SU-DHL-6 (cell line): ENCODE measurements around the gene GFRA4.

ENCODE experiments used
- EZH2phosphoT487 ChIP-seq: fragments of 200-600 bp; sonication (generic), shearing (Covaris generic); conservative IDR thresholded peaks from 2 replicates; pipeline ENCODE4 v1.6.1; 2018; ENCODE audit warnings: mild to moderate bottlenecking, antibody characterized with exemption, low read length, moderate library complexity, mixed read lengths
- TF ChIP-seq, protein P1 (sequence below): fragments of 200-600 bp; sonication (generic); IDR thresholded peaks from one replicate; pipeline ENCODE4 v1.5.1; 2017; ENCODE audit warnings: antibody characterized with exemption, mild to moderate bottlenecking, low read length, moderate library complexity; ENCODE audit not compliant: insufficient read depth, poor library complexity, severe bottlenecking

- TF ChIP-seq, protein P1, sequence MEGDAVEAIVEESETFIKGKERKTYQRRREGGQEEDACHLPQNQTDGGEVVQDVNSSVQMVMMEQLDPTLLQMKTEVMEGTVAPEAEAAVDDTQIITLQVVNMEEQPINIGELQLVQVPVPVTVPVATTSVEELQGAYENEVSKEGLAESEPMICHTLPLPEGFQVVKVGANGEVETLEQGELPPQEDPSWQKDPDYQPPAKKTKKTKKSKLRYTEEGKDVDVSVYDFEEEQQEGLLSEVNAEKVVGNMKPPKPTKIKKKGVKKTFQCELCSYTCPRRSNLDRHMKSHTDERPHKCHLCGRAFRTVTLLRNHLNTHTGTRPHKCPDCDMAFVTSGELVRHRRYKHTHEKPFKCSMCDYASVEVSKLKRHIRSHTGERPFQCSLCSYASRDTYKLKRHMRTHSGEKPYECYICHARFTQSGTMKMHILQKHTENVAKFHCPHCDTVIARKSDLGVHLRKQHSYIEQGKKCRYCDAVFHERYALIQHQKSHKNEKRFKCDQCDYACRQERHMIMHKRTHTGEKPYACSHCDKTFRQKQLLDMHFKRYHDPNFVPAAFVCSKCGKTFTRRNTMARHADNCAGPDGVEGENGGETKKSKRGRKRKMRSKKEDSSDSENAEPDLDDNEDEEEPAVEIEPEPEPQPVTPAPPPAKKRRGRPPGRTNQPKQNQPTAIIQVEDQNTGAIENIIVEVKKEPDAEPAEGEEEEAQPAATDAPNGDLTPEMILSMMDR: no peak
- no peak for TF ChIP-seq EZH2phosphoT487
Measured at GRCh38 chr20:3696745-3697587, 33.8 kb upstream of the GFRA4 start.
